ENCODE measurements around the gene DAZAP2. TPM values are rescaled to one million over a fixed set of nuclear protein-coding genes. Genes with fewer than 3 reads are reported as not detected.

Gene DAZAP2
- total and polyA plus RNA-seq, 2 of the 13 experiments (the other 11 are each of a cell fraction or from before 2014, with no cell fraction given) = 64.5 to 222 TPM

DNA sequence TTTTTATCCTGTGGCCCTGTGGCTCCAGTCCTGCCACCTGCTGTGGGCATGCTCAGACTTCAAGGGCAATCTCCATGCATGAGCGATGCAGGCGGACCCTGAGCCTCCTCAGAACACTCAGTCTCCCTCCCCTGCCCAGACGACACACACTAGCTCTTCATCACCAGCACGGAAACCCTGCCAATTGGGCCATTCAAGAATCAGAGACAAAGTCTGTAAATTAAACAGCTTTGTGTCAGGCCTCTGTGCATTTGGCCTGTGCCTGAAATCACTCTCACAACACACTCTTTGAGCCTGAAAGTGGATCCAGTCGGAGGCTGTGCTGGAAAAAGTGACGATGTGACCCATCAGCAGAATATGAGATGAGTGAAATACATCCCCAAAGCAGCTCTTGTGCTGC lies 33.3 kb upstream of the DAZAP2 start:
- FAIRE-seq (no peak), ATAC-seq (no peak), DNase-seq (ENCODE audit: low spot score) (no peak)
- Histone ChIP-seq H3K4me2 (ENCODE audit: low read depth, low read length) (no peak overlapping the region), H4K20me1 (ENCODE audit: insufficient read depth, low read length) (no peaks in the 10 kb centered on the region), H3K36me3 (replicated peaks in 1 of 2; ENCODE audit: control insufficient read depth in 1 of 2, insufficient read depth in 2 of 2, low read length in 2 of 2) (no peaks in the 10 kb centered on the region), H3K79me2 (ENCODE audit: insufficient read depth, low read length) (no peaks in the 10 kb centered on the region), H3K9ac (ENCODE audit: insufficient read depth, low read depth, low read length) (no peak overlapping the region), H3K27me3 (ENCODE audit: control insufficient read depth in 1 of 2, insufficient read depth in 2 of 2, low read length in 2 of 2) (0 out of 5 replicates have a peak, but pooled peaks cover 0 to 4% of the 10 kb centered on the region in 2 experiments), H3K4me1 (ENCODE audit: insufficient read depth, low read length) (peaks cover 17% of the 10 kb centered on the region), H3K27ac (ENCODE audit: extremely low read length, insufficient read depth, low read length) (no peak overlapping the region), H2AFZ (ENCODE audit: low read length) (no peak overlapping the region), H3K4me3 (replicated peaks in 1 of 3; ENCODE audit: insufficient read depth in 1 of 3, low read depth in 2 of 3, low read length in 3 of 3) (no peak overlapping the region), H3K9me3 (ENCODE audit: low read length) (no peaks in the 10 kb centered on the region)
- no TSS peak for BruUV-seq (replicated peaks)
- ChIA-PET POLR2A (interaction anchor here (1.8 kb wide), 1 partner anchor 33 kb away, joined by 4 read pairs; the partner anchor contains the start of gene DAZAP2), CTCF (ENCODE audit: low intra/inter-chr PET ratio, low total read pairs) (no interaction called here)
- 72% methylated on average over 6 of the region's 6 CpGs for WGBS (ENCODE audit: low lambda C conversion rate)
- intact Hi-C loops (cut with micrococcal nuclease; ENCODE audit: unreplicated experiment) = no loop called here
- in situ Hi-C loops (cut with HindIII; ENCODE audit: extremely low pct_ligation_motif_present, low pct_unique_long_range_greater_than_20kb) = no loop called here
- no peak for TF ChIP-seq ATM (IDR thresholded peaks at IDR 0.05; ENCODE audit: borderline replicate concordance)
- no peak for TF ChIP-seq ZNF326 (CRISPR knock-in tag; IDR thresholded peaks at IDR 0.05; ENCODE audit: borderline replicate concordance)

DNA sequence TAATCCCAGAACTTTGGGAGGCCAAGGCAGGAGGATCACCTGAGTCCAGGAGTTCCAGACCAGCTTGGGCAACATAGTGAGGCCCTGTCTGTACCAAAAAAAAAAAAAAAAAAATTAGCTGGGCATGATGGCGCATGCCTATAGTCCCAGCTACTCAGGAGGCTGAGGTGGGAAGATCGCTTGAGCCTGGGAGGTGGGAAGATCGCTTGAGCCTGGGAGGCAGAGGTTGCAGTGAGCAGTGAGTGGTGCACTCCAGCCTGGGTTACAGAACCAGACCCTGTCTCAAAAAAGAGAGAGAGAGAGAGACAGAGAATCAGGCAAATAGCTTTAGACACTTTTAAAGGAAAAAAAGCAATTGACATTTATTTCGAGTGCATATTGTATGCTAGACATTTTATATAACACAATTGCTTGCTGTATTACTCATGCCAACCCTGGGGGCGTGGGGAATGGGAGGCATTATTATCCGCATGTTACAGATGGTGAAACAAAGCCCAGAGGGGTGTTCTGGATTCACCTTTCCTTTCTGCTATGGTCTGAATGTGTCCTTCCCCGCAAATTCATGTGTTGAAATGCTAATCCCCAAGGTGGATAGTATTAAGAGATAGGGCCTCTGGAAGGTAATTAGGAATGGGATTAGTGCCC lies 30.5 kb upstream of the DAZAP2 start:
- H2AFZ ChIP-seq (ENCODE audit: low read length) = no peak overlapping the region
- H3K27me3 ChIP-seq (ENCODE audit: control insufficient read depth in 1 of 2, insufficient read depth in 2 of 2, low read length in 2 of 2) = 0 out of 5 replicates have a peak, but pooled peaks cover 0 to 4% of the 10 kb centered on the region in 2 experiments
- FAIRE-seq (no peak), ATAC-seq (no peak), DNase-seq (ENCODE audit: low spot score) (no peak)
- H3K4me3 ChIP-seq (replicated peaks in 1 of 3; ENCODE audit: insufficient read depth in 1 of 3, low read depth in 2 of 3, low read length in 3 of 3) = no peak overlapping the region
- CTCF ChIA-PET (ENCODE audit: low intra/inter-chr PET ratio, low total read pairs) = no interaction called here
- no peaks in the 10 kb centered on the region for H3K36me3 ChIP-seq (replicated peaks in 1 of 2; ENCODE audit: control insufficient read depth in 1 of 2, insufficient read depth in 2 of 2, low read length in 2 of 2)
- 58% methylated on average over 7 of the region's 7 CpGs for WGBS (ENCODE audit: low lambda C conversion rate)
- H3K4me1 ChIP-seq (ENCODE audit: insufficient read depth, low read length) = peaks cover 13% of the 10 kb centered on the region
- intact Hi-C loops (cut with micrococcal nuclease; ENCODE audit: unreplicated experiment) = no loop called here
- in situ Hi-C loops (cut with HindIII; ENCODE audit: extremely low pct_ligation_motif_present, low pct_unique_long_range_greater_than_20kb) = no loop called here
- TF ChIP-seq, protein P1, sequence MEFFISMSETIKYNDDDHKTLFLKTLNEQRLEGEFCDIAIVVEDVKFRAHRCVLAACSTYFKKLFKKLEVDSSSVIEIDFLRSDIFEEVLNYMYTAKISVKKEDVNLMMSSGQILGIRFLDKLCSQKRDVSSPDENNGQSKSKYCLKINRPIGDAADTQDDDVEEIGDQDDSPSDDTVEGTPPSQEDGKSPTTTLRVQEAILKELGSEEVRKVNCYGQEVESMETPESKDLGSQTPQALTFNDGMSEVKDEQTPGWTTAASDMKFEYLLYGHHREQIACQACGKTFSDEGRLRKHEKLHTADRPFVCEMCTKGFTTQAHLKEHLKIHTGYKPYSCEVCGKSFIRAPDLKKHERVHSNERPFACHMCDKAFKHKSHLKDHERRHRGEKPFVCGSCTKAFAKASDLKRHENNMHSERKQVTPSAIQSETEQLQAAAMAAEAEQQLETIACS (CRISPR knock-in tag; IDR thresholded peaks at IDR 0.05) = no peak
- TF ChIP-seq WIZ (CRISPR knock-in tag; IDR thresholded peaks at IDR 0.05) (no peak), ZNF20 (CRISPR knock-in tag; IDR thresholded peaks at IDR 0.05) (no peak), BORCS8-MEF2B (CRISPR knock-in tag; IDR thresholded peaks at IDR 0.05) (no peak), PHF20 (CRISPR knock-in tag; IDR thresholded peaks at IDR 0.05) (no peak), NKX3-1 (CRISPR knock-in tag; IDR thresholded peaks at IDR 0.05) (no peak), KAT2B (IDR thresholded peaks at IDR 0.05; ENCODE audit: borderline replicate concordance, low read depth, low read length) (no peak), AHR (CRISPR knock-in tag; IDR thresholded peaks at IDR 0.05) (no peak), ZFP62 (CRISPR knock-in tag; IDR thresholded peaks at IDR 0.05) (no peak), ADNP (CRISPR knock-in tag; IDR thresholded peaks at IDR 0.05) (no peak)
- TF ChIP-seq, protein P2, sequence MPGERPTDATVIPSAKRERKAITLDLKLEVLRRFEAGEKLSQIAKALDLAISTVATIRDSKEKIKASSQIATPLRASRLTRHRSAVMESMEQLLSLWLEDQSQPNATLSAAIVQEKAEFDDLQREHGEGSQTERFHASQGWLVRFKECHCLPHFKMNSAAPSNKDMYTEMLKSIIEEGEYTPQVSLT (CRISPR knock-in tag; IDR thresholded peaks at IDR 0.05; ENCODE audit: borderline replicate concordance, low read depth) = no peak
- no peak overlapping the region for H3K27ac ChIP-seq (ENCODE audit: extremely low read length, insufficient read depth, low read length)
- no peaks in the 10 kb centered on the region for H3K79me2 ChIP-seq (ENCODE audit: insufficient read depth, low read length)
- no peak overlapping the region for H3K9ac ChIP-seq (ENCODE audit: insufficient read depth, low read depth, low read length)
- no peaks in the 10 kb centered on the region for H3K9me3 ChIP-seq (ENCODE audit: low read length)
- no peak overlapping the region for H3K4me2 ChIP-seq (ENCODE audit: low read depth, low read length)
- POLR2A ChIA-PET = no interaction called here
- no peaks in the 10 kb centered on the region for H4K20me1 ChIP-seq (ENCODE audit: insufficient read depth, low read length)
- no TSS peak for BruUV-seq (replicated peaks)

Data from HepG2 (cell line).